HCT116 (cell line): Measurements from ENCODE around the gene SYTL5. TPM values are rescaled to one million over a fixed set of nuclear protein-coding genes. Genes with fewer than 3 reads are reported as not detected.

ENCODE experiments used
- ATAC-seq: fragments of 200-7000 bp; cut with Tn5 transposase; 2 replicates; pipeline ENCODE4 v1.9.1; 2020; ENCODE audit warnings: mild to moderate bottlenecking, moderate library complexity
- BruUV-seq: library from RNA; stranded (reverse); fragments of 400-500 nt; replicated peaks from 2 replicates; lab custom pipeline; 2021; lab: Mats Ljungman, UMichigan
- CTCF ChIA-PET: fragments of 300-600 bp; sonication (Branson Sonifier 250); formaldehyde crosslinking; loops from one replicate; lab custom pipeline; 2021; ENCODE audit warnings: antibody characterized with exemption; lab: Charles Lee
- POLR2A ChIA-PET: fragments of 300-600, 350-600 bp; sonication (Branson Sonifier 250); formaldehyde crosslinking; loops from one replicate; lab custom pipeline; 2021; ENCODE audit warnings: antibody characterized with exemption; lab: Charles Lee
- RAD21 ChIA-PET, 2 experiments: fragments of 300-600 bp; sonication (Branson Sonifier 250); formaldehyde crosslinking; loops; one replicate each; lab custom pipeline; 2023; ENCODE audit warnings: low total read pairs in 2 of 2; ENCODE audit not compliant: uncharacterized antibody in 2 of 2, unreplicated experiment in 2 of 2, low non-redundant PET in 1 of 2; lab: Charles Lee
- DNase-seq: peaks from one replicate; pipeline ENCODE4 v3.0.0-alpha.2; 2010; ENCODE audit warnings: low read depth, low spot score
- H2AFZ ChIP-seq: fragments of 200-600 bp; shearing (Covaris generic), sonication (generic); 2 replicates; pipeline ENCODE4 v1.6.1; 2017; ENCODE audit warnings: low read depth, mixed run types, mixed read lengths, antibody characterized with exemption, low read length; ENCODE audit not compliant: poor library complexity, severe bottlenecking
- H3K27ac ChIP-seq: 2 replicates; pipeline ENCODE4 v1.5.1; 2012; ENCODE audit warnings: low read depth, low read length
- H3K27me3 ChIP-seq: fragments of 200-600 bp; sonication (generic); 2 replicates; pipeline ENCODE4 v1.6.1; 2016; ENCODE audit warnings: mixed run types, low read length, mixed read lengths; ENCODE audit not compliant: insufficient read depth
- H3K36me3 ChIP-seq, 2 experiments: fragments of 200-500 bp in 1 of 2; fragments of 200-600 bp in 1 of 2; sonication (Bioruptor generic) in 1 of 2; sonication (generic) in 1 of 2; 2 replicates each; pipeline versions ENCODE4 v1.5.1 to v1.6.1; 2014 to 2016; ENCODE audit warnings: low read length in 2 of 2, inconsistent platforms in 1 of 2, mixed read lengths in 1 of 2, mixed run types in 1 of 2; ENCODE audit not compliant: insufficient read depth in 2 of 2, control insufficient read depth in 1 of 2
- H3K4me1 ChIP-seq, 2 experiments: fragments of 200-600 bp in 1 of 2; sonication (generic) in 1 of 2; 2 replicates each; pipeline versions ENCODE4 v1.5.1 to v1.6.1; 2012 to 2017; ENCODE audit warnings: low read length in 2 of 2, inconsistent platforms in 1 of 2, mild to moderate bottlenecking in 1 of 2, mixed read lengths in 1 of 2, mixed run types in 1 of 2, moderate library complexity in 1 of 2; ENCODE audit not compliant: insufficient read depth in 2 of 2, control insufficient read depth in 1 of 2
- H3K4me2 ChIP-seq: fragments of 200-600 bp; sonication (generic); 2 replicates; pipeline ENCODE4 v1.6.1; 2017; ENCODE audit warnings: mixed run types, low read length, mixed read lengths
- H3K4me3 ChIP-seq, 2 experiments: fragments of 200-600 bp in 1 of 2; sonication (generic) in 1 of 2; replicated peaks in 1 of 2; 2 replicates each; pipeline ENCODE4 v1.5.1; 2011 to 2016; ENCODE audit warnings: low read length in 2 of 2, control low read depth in 1 of 2, low read depth in 1 of 2, mild to moderate bottlenecking in 1 of 2, mixed read lengths in 1 of 2, mixed run types in 1 of 2
- H3K79me2 ChIP-seq: fragments of 200-600 bp; sonication (generic); 2 replicates; pipeline ENCODE4 v1.6.1; 2017; ENCODE audit warnings: mild to moderate bottlenecking, mixed run types, low read length, moderate library complexity, mixed read lengths; ENCODE audit not compliant: insufficient read depth
- H3K9ac ChIP-seq: fragments of 200-600 bp; sonication (generic); 2 replicates; pipeline ENCODE4 v1.6.1; 2016; ENCODE audit warnings: low read length, mixed read lengths
- H3K9me2 ChIP-seq: fragments of 200-600 bp; sonication (generic), shearing (Covaris generic); 2 replicates; pipeline ENCODE4 v1.6.1; 2017; ENCODE audit warnings: mixed run types, mild to moderate bottlenecking, moderate library complexity; ENCODE audit not compliant: insufficient read depth
- H3K9me3 ChIP-seq, 2 experiments: fragments of 200-500 bp in 1 of 2; fragments of 200-600 bp in 1 of 2; sonication (Bioruptor generic) in 1 of 2; sonication (generic) in 1 of 2; 2 replicates each; pipeline ENCODE4 v1.6.1; 2014 to 2017; ENCODE audit warnings: low read length in 2 of 2, mixed read lengths in 2 of 2, inconsistent platforms in 1 of 2, low read depth in 1 of 2, mild to moderate bottlenecking in 1 of 2, mixed run types in 1 of 2, moderate library complexity in 1 of 2; ENCODE audit not compliant: control insufficient read depth in 1 of 2, insufficient read depth in 1 of 2
- H4K20me1 ChIP-seq: fragments of 200-600 bp; sonication (generic), shearing (Covaris generic); 2 replicates; pipeline ENCODE4 v1.6.1; 2017; ENCODE audit warnings: mixed run types, mild to moderate bottlenecking, moderate library complexity; ENCODE audit not compliant: insufficient read depth
- ATF3 ChIP-seq: IDR thresholded peaks from 2 replicates; pipeline ENCODE4 v1.6.1; 2012
- CEBPB ChIP-seq: IDR thresholded peaks from 2 replicates; pipeline ENCODE4 v1.6.1; 2012; ENCODE audit warnings: low read depth
- CTCF ChIP-seq, 3 experiments: fragments of 200-600 bp in 1 of 3; sonication (generic) in 1 of 3; IDR thresholded peaks in 2 of 3; conservative IDR thresholded peaks in 1 of 3; 2 replicates each; pipeline ENCODE4 v1.5.1; 2012 to 2017; ENCODE audit warnings: low read depth in 2 of 3, low read length in 2 of 3, antibody characterized with exemption in 1 of 3, borderline replicate concordance in 1 of 3, control low read depth in 1 of 3, mild to moderate bottlenecking in 1 of 3, mixed read lengths in 1 of 3, mixed run types in 1 of 3, moderate library complexity in 1 of 3; ENCODE audit not compliant: insufficient read depth in 1 of 3
- ELF1 ChIP-seq: IDR thresholded peaks from 2 replicates; pipeline ENCODE4 v1.6.1; 2012; ENCODE audit warnings: low read depth, borderline replicate concordance
- EZH2 ChIP-seq: fragments of 200-600 bp; sonication (generic); IDR thresholded peaks from 2 replicates; pipeline ENCODE4 v1.6.1; 2017; ENCODE audit warnings: antibody characterized with exemption, mixed run types
- EZH2phosphoT487 ChIP-seq: fragments of 200-600 bp; IDR thresholded peaks from 2 replicates; pipeline ENCODE4 v1.6.1; 2018; ENCODE audit warnings: antibody characterized with exemption, borderline replicate concordance
- JUND ChIP-seq: IDR thresholded peaks from 2 replicates; pipeline ENCODE4 v1.6.1; 2012
- MAX ChIP-seq: IDR thresholded peaks from 2 replicates; pipeline ENCODE4 v1.6.1; 2012
- POLR2AphosphoS5 ChIP-seq: IDR thresholded peaks from 2 replicates; pipeline ENCODE4 v1.6.1; 2011; ENCODE audit warnings: mild to moderate bottlenecking, low read depth, low read length, moderate library complexity
- RAD21 ChIP-seq: IDR thresholded peaks from 2 replicates; pipeline ENCODE4 v1.6.1; 2012; ENCODE audit warnings: low read depth, mild to moderate bottlenecking
- SIN3A ChIP-seq: IDR thresholded peaks from 2 replicates; pipeline ENCODE4 v1.6.1; 2012; ENCODE audit warnings: low read depth
- TCF7L2 ChIP-seq: IDR thresholded peaks from 2 replicates; pipeline ENCODE4 v1.7.0; 2011; ENCODE audit warnings: borderline replicate concordance, inconsistent platforms; ENCODE audit not compliant: insufficient read depth, insufficient read length; ENCODE audit errors: extremely low read depth
- YY1 ChIP-seq: IDR thresholded peaks from 2 replicates; pipeline ENCODE4 v1.6.1; 2011; ENCODE audit warnings: low read length, low read depth, moderate library complexity, mild to moderate bottlenecking; ENCODE audit not compliant: insufficient replicate concordance; ENCODE audit errors: extremely low read depth
- ZBTB33 ChIP-seq: IDR thresholded peaks from 2 replicates; pipeline ENCODE4 v1.6.1; 2011; ENCODE audit warnings: mild to moderate bottlenecking, low read length, moderate library complexity; ENCODE audit not compliant: insufficient replicate concordance; ENCODE audit errors: extremely low read depth
- ZNF274 ChIP-seq: fragments of 200-500 bp; sonication (Bioruptor generic); IDR thresholded peaks from 2 replicates; pipeline ENCODE4 v1.6.1; 2014; ENCODE audit warnings: mild to moderate bottlenecking, low read depth, low read length, inconsistent platforms
- intact Hi-C: fragments of 100-400 bp; cut with micrococcal nuclease; formaldehyde crosslinking; loops from 2 replicates; pipeline ENCODE4 v1.10.0; 2022
- total RNA-seq: library from RNA; stranded (reverse); gene quantifications from one replicate; pipeline ENCODE4 v1.2.1, GENCODE V29; 2021; ENCODE audit not compliant: unreplicated experiment

Gene SYTL5
- total RNA-seq, 1 experiment from 2014 or later = 0.20 TPM

GRCh38 chrX:37958525-37959211 lies 47.7 kb upstream of the SYTL5 start (continued):
- TF ChIP-seq EZH2phosphoT487 (no peak), ZBTB33 (no peak), CTCF (IDR thresholded peaks at IDR 0.05 in 2 of 3, conservative IDR thresholded peaks at IDR 0.05 in 1 of 3; ENCODE audit: borderline replicate concordance in 1 of 3, insufficient read depth in 1 of 3, low read depth in 2 of 3, low read length in 2 of 3) (no peak), JUND (no peak), ATF3 (no peak), SIN3A (no peak), RAD21 (no peak)

- Histone ChIP-seq H3K9ac (no peak overlapping the region), H3K27ac (no peak overlapping the region), H3K9me2 (no peaks in the 10 kb centered on the region), H4K20me1 (no peaks in the 10 kb centered on the region), H3K79me2 (no peaks in the 10 kb centered on the region), H3K4me3 (no peak overlapping the region), H3K9me3 (no peaks in the 10 kb centered on the region), H3K27me3 (no peaks in the 10 kb centered on the region), H3K36me3 (no peaks in the 10 kb centered on the region), H3K4me1 (no peaks in the 10 kb centered on the region), H2AFZ (no peak overlapping the region), H3K4me2 (no peak overlapping the region)
- ATAC-seq (no peak), DNase-seq (no peak)
- POLR2A ChIA-PET = no interaction called here
- CTCF ChIA-PET = no interaction called here
- intact Hi-C loops = no loop called here
- RAD21 ChIA-PET = no interaction called here
- no TSS peak for BruUV-seq
- no peak for TF ChIP-seq EZH2
- TF ChIP-seq POLR2AphosphoS5 = no peak
- no peak for TF ChIP-seq SIN3A
- TF ChIP-seq CEBPB = no peak
- TF ChIP-seq JUND = no peak
- TF ChIP-seq EZH2phosphoT487 = no peak
- TF ChIP-seq YY1 = no peak
- TF ChIP-seq ZBTB33 = no peak
- no peak for TF ChIP-seq MAX
- no peak for TF ChIP-seq ZNF274
- no peak for TF ChIP-seq ELF1
- no peak for TF ChIP-seq TCF7L2
Observed at GRCh38 chrX:37959212-37960021, 46.9 kb upstream of the SYTL5 start.
